ENCODE data around the gene LOXL1.

GRCh38 chr15:73952913-73953750, 26.9 kb downstream of the LOXL1 start:
- TF ChIP-seq POLR2A (IDR thresholded peaks at IDR 0.05) (no peak), CTCF (IDR thresholded peaks at IDR 0.05) (no peak)

Data from Peyer's patch (tissue), 4 donors.